Measurements from ENCODE around the gene GJB1.

GRCh38 chrX:71251466-71251973, 28.5 kb downstream of the GJB1 start:
- TF ChIP-seq EZH2 (IDR thresholded peaks at IDR 0.05) (no peak), POLR2AphosphoS5 (IDR thresholded peaks at IDR 0.05; ENCODE audit: borderline replicate concordance, low read depth, low read length) (no peak), FOXP2 (optimal IDR thresholded peaks at IDR 0.05; ENCODE audit: control extremely low read depth, extremely low read length, insufficient read depth) (no peak)

Data from SK-N-MC (cell line).